Amniotic epithelial cell (primary cell): Measurements from ENCODE around the gene BSDC1.
"Not testable (repeated sequence)": the region's sequence is repeated elsewhere in the genome, so short reads cannot be mapped to it uniquely, and the experiment has no call there.

Source experiments
- DNase-seq: peaks from one replicate; pipeline ENCODE4 v3.0.0-alpha.2; 2010; ENCODE audit warnings: low read depth

Gene BSDC1

GRCh38 chr1:32357614-32358013 is 36.6 kb downstream of the BSDC1 start:
- no peak for DNase-seq

- DNase-seq = no peak
Observed at GRCh38 chr1:32356478-32356877, 37.8 kb downstream of the BSDC1 start.

- DNase-seq = not testable (repeated sequence)
Observed at GRCh38 chr1:32355778-32356177, 38.5 kb downstream of the BSDC1 start.

- peak; percentile 97 for DNase-seq
Observed at GRCh38 chr1:32353886-32354570, 40.2 kb downstream of the BSDC1 start.

GRCh38 chr1:32353431-32353830 is 40.8 kb downstream of the BSDC1 start:
- no peak for DNase-seq

GRCh38 chr1:32352831-32353383 is 41.3 kb downstream of the BSDC1 start:
- DNase-seq = peak; percentile 72

GRCh38 chr1:32352239-32352745 is 41.9 kb downstream of the BSDC1 start:
- no peak for DNase-seq

GRCh38 chr1:32351399-32352238 is 42.6 kb downstream of the BSDC1 start:
- DNase-seq = peak; percentile 92

- peak; percentile 69 for DNase-seq
Observed at GRCh38 chr1:32350785-32351398, 43.3 kb downstream of the BSDC1 start.

GRCh38 chr1:32349211-32349708 is 45.0 kb downstream of the BSDC1 start:
- peak; percentile 92 for DNase-seq

GRCh38 chr1:32346532-32347157 is 47.6 kb downstream of the BSDC1 start:
- DNase-seq = no peak

- peak; percentile 87 for DNase-seq
Observed at GRCh38 chr1:32345289-32345827, 48.9 kb downstream of the BSDC1 start.

- DNase-seq = no peak
Observed at GRCh38 chr1:32342704-32343103, 51.5 kb downstream of the BSDC1 start.

GRCh38 chr1:32341971-32342370 is 52.3 kb downstream of the BSDC1 start:
- DNase-seq = no peak

GRCh38 chr1:32341186-32341757 is 53.0 kb downstream of the BSDC1 start:
- no peak for DNase-seq

GRCh38 chr1:32339363-32339978 is 54.8 kb downstream of the BSDC1 start:
- peak; percentile 86 for DNase-seq

- DNase-seq = no peak
Observed at GRCh38 chr1:32338637-32339145, 55.5 kb downstream of the BSDC1 start.

GRCh38 chr1:32337855-32338636 is 56.2 kb downstream of the BSDC1 start:
- no peak for DNase-seq

- DNase-seq = no peak
Observed at GRCh38 chr1:32336963-32337675, 57.1 kb downstream of the BSDC1 start.
